Mucosa of stomach (tissue), 1 donor: ENCODE results near the gene DHRSX.
"Not testable (repeated sequence)": the region's sequence is repeated elsewhere in the genome, so short reads cannot be mapped to it uniquely, and the experiment has no call there.

Experiments
- H3K27me3 ChIP-seq: one replicate; pipeline ENCODE4 v1.7.0; 2013; ENCODE audit warnings: mild to moderate bottlenecking, low read length; ENCODE audit not compliant: control insufficient read depth, insufficient read depth
- H3K36me3 ChIP-seq: one replicate; pipeline ENCODE4 v1.7.0; 2013; ENCODE audit warnings: low read length; ENCODE audit not compliant: control insufficient read depth, insufficient read depth
- H3K4me1 ChIP-seq: one replicate; pipeline ENCODE4 v1.7.0; 2013; ENCODE audit warnings: mild to moderate bottlenecking, low read length; ENCODE audit not compliant: control insufficient read depth, insufficient read depth
- H3K4me3 ChIP-seq: one replicate; pipeline ENCODE4 v1.7.0; 2013; ENCODE audit warnings: low read length
- H3K9ac ChIP-seq: one replicate; pipeline ENCODE4 v1.7.0; 2013; ENCODE audit warnings: mild to moderate bottlenecking, low read length, moderate library complexity
- H3K9me3 ChIP-seq: one replicate; pipeline ENCODE4 v1.7.0; 2013; ENCODE audit warnings: mild to moderate bottlenecking, low read length, moderate library complexity; ENCODE audit not compliant: control insufficient read depth
- donor health status: Pancreatic carcinoma.

DHRSX gene

DNA sequence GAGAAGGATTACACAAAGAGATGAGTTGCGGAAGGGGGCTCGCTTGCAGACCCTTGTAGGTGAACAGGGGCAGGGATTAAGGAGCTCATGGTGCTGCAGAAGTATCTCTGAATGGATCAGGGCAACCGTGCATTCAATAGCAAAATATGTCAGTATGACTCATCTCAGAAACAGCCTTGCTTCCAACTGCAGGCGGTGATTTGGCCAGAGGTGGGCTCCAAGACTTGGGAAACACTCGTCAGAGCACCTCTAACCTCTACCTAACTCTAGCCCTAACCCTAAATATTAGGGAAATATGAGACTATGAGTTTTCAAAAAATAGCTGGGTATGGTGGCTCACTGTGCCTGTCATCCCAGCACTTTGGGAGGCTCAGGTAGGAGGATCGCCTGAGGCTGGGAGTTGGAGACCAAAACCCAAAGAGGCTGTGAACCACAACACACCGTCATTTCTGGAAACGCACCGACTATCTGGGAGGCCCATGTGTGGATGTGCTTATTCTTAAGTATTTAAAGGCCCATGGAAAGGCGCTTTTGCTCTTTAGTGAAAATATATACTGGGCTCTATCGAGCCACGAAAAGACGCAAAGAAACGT is 102.6 kb downstream of the DHRSX start:
- H3K9ac ChIP-seq = no peak overlapping the region
- H3K4me3 ChIP-seq = no peak overlapping the region
- peaks cover 4% of the 10 kb centered on the region for H3K4me1 ChIP-seq
- H3K9me3 ChIP-seq = no peaks in the 10 kb centered on the region
- no peaks in the 10 kb centered on the region for H3K36me3 ChIP-seq
- no peaks in the 10 kb centered on the region for H3K27me3 ChIP-seq

DNA sequence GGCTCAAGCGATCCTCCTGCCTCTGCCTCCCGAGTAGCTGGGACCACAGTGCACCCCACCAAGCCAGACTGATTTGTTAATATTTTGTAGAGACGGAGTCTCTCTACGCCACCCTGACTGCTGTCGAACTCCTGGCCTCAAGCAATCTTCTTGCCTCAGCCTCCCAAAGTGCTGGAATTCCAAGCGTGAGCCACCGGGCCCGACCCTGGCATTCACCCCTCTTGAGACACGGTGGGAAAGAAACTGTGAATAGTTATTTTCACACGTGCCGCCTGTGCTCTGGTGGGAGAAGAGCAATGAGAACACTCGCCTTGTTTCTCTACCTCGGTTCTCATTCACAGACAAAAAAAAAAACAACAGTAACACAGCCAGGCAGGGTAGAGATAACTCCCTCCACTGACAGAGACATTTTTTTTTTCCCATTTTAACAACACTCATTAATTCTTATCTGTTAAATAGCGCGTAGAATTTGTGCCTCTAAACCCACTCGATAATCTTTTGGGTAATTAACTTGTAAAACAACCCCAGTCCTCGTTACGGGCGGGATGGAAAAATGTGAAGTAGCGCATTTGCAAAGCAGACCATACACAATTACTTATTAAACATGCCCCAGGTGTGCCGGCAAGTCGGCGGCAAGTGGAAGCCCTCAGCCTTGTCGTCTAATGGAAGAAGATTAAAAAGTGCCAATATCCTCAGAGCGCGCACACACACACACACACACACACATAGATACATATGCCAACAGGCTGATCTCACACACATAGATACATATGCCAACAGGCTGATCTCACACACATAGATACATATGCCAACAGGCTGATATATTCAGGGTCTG is 103.3 kb downstream of the DHRSX start:
- Histone ChIP-seq H3K27me3 (no peaks in the 10 kb centered on the region), H3K9ac (no peak overlapping the region), H3K4me3 (no peak overlapping the region), H3K4me1 (peaks cover 4% of the 10 kb centered on the region), H3K9me3 (no peaks in the 10 kb centered on the region), H3K36me3 (no peaks in the 10 kb centered on the region)

DNA sequence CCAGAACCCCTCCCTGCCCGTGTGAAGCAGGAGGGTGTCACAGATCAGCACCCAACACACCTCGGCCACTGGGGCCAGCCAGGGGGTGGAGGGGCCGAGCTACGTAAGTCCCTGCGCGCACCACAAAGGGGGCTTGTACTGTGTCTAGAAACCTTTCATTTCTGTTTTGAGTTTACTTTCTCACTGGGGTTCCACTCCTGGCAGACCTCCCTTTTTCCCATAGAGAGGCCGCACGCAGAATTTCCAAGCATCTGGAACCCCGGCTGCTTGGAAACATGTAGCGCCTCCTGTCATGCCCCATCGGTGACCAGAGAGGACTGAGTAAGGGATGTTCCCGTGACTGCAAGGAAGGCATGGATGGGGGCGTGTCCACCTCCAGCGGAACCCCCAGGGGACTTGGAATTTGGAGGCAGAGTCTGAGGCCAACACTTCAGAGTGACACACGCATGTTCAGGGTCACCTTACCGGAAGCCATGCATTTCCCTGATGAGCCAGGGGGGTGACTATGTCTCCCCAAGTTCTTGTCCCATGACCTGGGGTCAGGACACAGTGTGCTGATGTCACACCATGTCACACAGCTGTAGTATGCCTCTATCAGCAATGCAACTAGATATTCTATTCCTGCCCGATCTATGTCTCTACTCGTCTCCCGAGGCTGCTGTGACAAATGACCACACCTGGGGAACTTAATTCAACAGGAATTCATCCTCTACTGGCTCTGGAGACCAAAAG is 105.3 kb downstream of the DHRSX start:
- no peaks in the 10 kb centered on the region for H3K27me3 ChIP-seq

DNA sequence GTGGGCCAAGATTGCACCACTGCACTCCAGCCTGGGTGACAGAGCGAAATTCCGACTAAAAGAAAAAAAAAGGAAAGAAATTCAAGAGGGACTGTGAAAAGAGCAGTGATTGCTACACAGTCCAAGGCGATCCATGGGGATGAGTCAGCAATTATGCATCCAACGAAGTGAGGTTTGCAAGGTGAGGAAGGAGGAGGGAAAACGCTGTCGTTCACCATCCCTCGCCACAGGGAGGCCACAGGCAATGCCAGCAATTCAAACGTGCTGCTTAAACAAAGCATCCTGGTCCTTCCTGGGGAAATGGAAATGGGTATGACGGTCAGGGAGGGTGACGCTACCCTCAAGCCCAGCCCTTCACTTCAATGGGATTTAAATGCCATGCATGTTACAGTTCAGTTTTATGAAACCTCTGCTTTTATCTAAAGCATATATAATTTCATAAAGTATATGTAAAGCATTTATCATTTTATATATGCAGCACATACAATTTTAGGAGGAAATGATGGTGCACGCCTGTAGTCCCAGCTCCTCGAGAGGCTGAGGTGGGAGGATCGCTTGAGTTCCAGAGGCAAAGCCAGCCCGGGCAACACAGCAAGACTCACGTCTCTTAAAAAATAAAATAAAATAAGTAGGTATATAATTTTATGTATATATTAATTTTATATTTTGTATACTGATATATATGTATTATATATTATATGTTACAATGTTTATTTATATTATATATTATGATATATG is 108.7 kb downstream of the DHRSX start:
- Histone ChIP-seq H3K36me3 (no peaks in the 10 kb centered on the region), H3K9me3 (peaks cover 4% of the 10 kb centered on the region), H3K4me3 (no peak overlapping the region), H3K4me1 (peaks cover 10% of the 10 kb centered on the region), H3K27me3 (no peaks in the 10 kb centered on the region), H3K9ac (no peak overlapping the region)

More for the DNA sequence above, 105.3 kb downstream of the DHRSX start:
- Histone ChIP-seq H3K9me3 (peaks cover 4% of the 10 kb centered on the region), H3K4me1 (no peaks in the 10 kb centered on the region), H3K36me3 (no peaks in the 10 kb centered on the region), H3K4me3 (no peak overlapping the region), H3K9ac (no peak overlapping the region)

DNA sequence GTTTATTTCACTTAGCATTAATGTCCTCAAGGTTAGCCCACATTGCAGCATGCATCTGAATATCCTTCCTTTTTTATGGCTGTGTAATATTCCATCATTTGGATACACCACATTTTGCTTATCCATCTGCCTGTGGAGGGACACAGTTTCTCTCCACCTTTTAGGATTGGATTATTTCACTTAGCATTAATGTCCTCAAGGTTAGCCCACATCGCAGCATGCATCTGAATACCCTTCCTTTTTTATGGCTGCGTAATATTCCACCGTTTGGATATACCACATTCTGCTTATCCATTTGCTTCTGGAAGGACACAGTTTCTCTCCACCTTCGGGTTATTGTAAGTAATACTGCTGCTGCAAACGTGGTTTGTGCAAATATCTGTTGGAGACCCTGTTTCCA is 110.0 kb downstream of the DHRSX start:
- Histone ChIP-seq H3K36me3 (no peaks in the 10 kb centered on the region), H3K9me3 (peaks cover 4% of the 10 kb centered on the region), H3K4me3 (no peak overlapping the region), H3K27me3 (no peaks in the 10 kb centered on the region), H3K4me1 (peaks cover 12% of the 10 kb centered on the region), H3K9ac (no peak overlapping the region)

DNA sequence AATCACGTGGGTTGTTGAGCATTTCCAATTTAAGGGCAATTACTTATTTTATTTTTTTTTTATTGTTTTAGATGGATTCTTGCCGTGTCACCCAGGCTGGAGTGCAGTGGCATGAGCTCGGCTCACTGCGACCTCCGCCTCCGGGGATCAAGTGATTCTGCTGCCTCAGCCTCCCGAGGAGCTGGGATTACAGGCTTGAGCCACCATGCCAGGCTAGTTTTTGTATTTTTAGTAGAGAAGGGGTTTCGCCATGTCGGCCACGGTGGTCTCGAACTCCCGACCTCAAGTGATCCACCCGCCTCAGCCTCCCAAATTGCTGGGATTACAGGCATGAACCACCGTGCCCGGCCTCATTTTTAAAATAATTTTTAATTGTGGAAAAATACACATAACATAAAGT is 111.0 kb downstream of the DHRSX start:
- H3K36me3 ChIP-seq, H3K9ac ChIP-seq, H3K27me3 ChIP-seq, H3K4me3 ChIP-seq, H3K9me3 ChIP-seq: not testable (repeated sequence)
- H3K4me1 ChIP-seq = peaks cover 12% of the 10 kb centered on the region

DNA sequence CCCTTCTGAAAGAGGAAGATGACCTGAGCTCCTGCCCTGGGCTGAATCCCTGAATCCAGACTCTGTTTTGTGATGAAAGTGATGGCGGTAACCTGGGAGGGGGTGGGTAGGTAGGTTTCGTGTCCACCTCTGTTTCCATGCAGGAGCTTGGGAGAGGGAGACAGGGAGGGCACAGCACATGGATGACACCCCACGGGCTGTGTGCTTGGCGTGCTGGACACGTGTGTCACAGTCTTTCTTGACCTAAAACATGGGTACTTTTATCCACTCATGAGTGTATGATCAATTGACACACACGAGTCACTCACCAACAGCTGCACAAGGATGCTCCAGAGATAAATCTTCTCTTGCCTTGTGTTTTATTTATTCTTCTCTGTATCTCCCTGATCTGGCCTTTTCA is 111.5 kb downstream of the DHRSX start:
- H3K4me3 ChIP-seq = no peak overlapping the region
- H3K4me1 ChIP-seq = peaks cover 14% of the 10 kb centered on the region
- no peaks in the 10 kb centered on the region for H3K27me3 ChIP-seq
- H3K9ac ChIP-seq = no peak overlapping the region
- peaks cover 4% of the 10 kb centered on the region for H3K9me3 ChIP-seq
- H3K36me3 ChIP-seq = no peaks in the 10 kb centered on the region

DNA sequence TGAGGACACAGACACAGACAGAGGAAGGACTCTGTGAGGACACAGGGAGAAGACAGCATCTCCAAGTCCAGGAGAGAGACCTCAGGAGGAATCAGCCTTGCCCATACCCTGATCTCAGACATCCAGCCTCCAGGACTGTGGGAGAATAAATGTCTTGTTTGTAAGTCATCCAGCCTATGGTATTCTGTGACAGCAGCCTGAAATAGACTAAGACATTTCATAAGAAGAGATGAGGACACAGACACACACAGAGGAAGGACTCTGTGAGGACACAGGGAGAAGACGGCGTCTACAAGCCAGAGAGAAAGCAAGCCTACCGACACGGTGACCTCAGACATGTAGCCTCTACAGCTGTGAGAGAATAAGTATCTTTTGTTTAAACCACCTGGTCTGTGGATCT is 112.1 kb downstream of the DHRSX start:
- peaks cover 4% of the 10 kb centered on the region for H3K9me3 ChIP-seq
- no peak overlapping the region for H3K4me3 ChIP-seq
- H3K9ac ChIP-seq = no peak overlapping the region
- H3K27me3 ChIP-seq = no peaks in the 10 kb centered on the region
- no peaks in the 10 kb centered on the region for H3K36me3 ChIP-seq
- peaks cover 21% of the 10 kb centered on the region for H3K4me1 ChIP-seq

DNA sequence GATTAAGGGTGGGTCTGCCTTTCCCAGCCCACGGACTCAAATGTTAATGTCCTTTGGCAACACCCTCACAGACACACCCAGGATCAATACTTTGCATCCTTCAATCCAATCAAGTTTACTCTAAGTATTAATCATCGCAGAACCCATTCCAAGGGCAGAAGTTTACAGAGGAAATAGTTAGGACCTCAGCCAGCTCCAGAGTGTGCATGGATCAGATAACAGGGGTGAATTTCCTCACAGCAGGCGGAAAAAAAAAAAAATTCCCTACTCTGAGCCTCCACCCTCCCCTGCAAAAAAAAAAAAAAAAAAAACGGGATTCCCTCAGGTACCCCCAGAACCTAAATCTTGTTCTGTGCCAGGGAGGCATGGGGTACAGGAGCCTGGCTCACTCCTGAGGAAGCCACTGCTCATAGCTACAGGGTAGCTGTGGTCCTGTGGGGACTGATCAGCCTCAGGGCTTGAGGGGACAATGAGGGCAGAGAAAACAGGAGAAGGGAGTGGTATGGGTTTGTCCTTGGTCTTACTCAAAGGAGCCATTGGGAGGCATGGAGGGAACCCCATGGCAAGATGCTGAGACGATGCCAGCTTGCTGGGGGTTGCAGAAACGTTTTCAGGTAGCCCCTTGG is 113.0 kb downstream of the DHRSX start:
- H3K27me3 ChIP-seq = no peaks in the 10 kb centered on the region
- H3K9ac ChIP-seq = no peak overlapping the region
- H3K9me3 ChIP-seq = peaks cover 4% of the 10 kb centered on the region
- peaks cover 23% of the 10 kb centered on the region for H3K4me1 ChIP-seq
- H3K36me3 ChIP-seq = no peaks in the 10 kb centered on the region
- no peak overlapping the region for H3K4me3 ChIP-seq

DNA sequence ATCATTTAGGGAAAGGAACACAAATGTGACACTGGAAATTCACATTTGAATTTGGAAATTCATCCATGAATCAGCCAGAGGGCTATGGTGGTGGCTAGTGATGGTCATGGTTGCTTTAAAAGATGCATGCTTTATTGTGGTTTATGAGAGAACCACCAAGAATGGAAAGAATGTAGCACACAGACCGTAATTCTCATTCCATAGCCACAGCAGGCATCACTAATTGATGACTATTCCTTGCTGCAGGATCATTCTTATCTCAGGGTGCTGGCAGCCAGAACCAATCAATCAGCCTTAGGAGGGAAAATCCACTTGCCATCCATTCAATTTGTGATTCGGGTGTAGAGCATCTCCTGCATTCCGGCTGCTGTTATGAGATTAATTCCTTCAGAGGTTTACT is 115.6 kb downstream of the DHRSX start:
- Histone ChIP-seq H3K4me3 (no peak overlapping the region), H3K27me3 (no peaks in the 10 kb centered on the region), H3K36me3 (no peaks in the 10 kb centered on the region), H3K9me3 (no peaks in the 10 kb centered on the region), H3K4me1 (peaks cover 23% of the 10 kb centered on the region), H3K9ac (no peak overlapping the region)

DNA sequence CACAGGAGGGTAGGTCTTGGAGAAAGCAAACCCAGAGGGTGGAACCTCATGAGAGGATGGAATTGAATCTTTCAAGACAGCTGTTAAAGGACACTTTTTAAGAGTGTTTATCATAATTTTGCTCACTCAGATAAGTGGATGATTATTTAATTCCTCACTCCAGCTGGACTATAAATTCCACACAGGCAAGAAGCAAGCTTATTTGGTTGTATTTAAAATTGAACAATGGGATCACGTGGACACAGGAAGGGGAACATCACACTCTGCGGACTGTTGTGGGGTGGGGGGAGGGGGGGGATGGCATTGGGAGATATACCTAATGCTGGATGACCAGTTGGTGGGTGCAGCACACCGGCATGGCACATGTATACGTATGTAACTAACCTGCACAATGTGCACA is 116.3 kb downstream of the DHRSX start:
- no peak overlapping the region for H3K4me3 ChIP-seq
- no peaks in the 10 kb centered on the region for H3K27me3 ChIP-seq
- no peak overlapping the region for H3K9ac ChIP-seq
- no peaks in the 10 kb centered on the region for H3K36me3 ChIP-seq
- H3K4me1 ChIP-seq = peaks cover 23% of the 10 kb centered on the region
- no peaks in the 10 kb centered on the region for H3K9me3 ChIP-seq
